Effector memory CD8-positive, alpha-beta T cell (primary cell): ENCODE measurements around the gene DYRK3.
A peak's percentile ranks its signal among the peaks of the same experiment; 100 is the strongest.
"Not testable (repeated sequence)": the region's sequence is repeated elsewhere in the genome, so short reads cannot be mapped to it uniquely, and the experiment has no call there.

Source experiments
- ATAC-seq: fragments of 150-1000 bp; cut with Tn5 transposase; replicated peaks from 2 replicates; pipeline ENCODE4 v1.10.0; 2021; ENCODE audit warnings: mild to moderate bottlenecking, moderate library complexity
- DNase-seq, 3 experiments: peaks; one replicate each; pipeline ENCODE4 v3.0.0; 2021
- H3K27ac Mint-ChIP-seq, 2 donors: one replicate each; pipeline ENCODE4 v1.8.0; 2022; ENCODE audit warnings: mild to moderate bottlenecking in 2 of 2, mixed read lengths in 2 of 2, moderate library complexity in 2 of 2
- H3K27me3 Mint-ChIP-seq, 2 donors: one replicate each; pipeline ENCODE4 v1.8.0; 2022; ENCODE audit warnings: mixed read lengths in 2 of 2
- H3K36me3 Mint-ChIP-seq: one replicate; pipeline ENCODE4 v1.8.0; 2022; ENCODE audit warnings: mild to moderate bottlenecking, moderate library complexity, mixed read lengths; ENCODE audit not compliant: insufficient read depth
- H3K4me1 Mint-ChIP-seq, 2 donors: one replicate each; pipeline ENCODE4 v1.8.0; 2022; ENCODE audit warnings: low read depth in 2 of 2, mixed read lengths in 2 of 2
- H3K4me3 Mint-ChIP-seq, 2 donors: one replicate each; pipeline ENCODE4 v1.8.0; 2022; ENCODE audit warnings: mild to moderate bottlenecking in 2 of 2, mixed read lengths in 2 of 2, moderate library complexity in 2 of 2
- H3K9me3 Mint-ChIP-seq, 2 donors: one replicate each; pipeline ENCODE4 v1.8.0; 2022; ENCODE audit warnings: mixed read lengths in 2 of 2

DYRK3 gene

DNA sequence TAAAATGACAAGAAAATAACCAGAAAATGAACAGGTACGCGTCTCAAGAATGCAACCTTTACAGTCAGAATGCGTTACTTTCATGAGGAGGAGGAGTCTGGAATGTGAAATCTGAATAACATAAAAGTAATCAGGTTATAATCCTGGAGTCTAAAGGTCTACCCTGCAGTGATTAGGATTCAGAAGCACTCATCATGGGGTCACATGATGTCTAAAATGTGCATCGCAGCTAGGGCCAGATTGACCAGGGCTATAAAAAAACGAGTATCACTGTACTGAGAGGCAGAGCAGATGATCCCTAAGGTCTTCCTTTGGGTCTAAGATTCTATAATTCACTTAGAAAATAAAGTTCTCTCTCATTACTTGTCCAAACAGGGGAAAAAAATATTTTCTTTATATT, 30.5 kb upstream of the DYRK3 start:
- H3K27me3 Mint-ChIP-seq = no peaks in the 10 kb centered on the region
- H3K36me3 Mint-ChIP-seq = peaks cover 58% of the 10 kb centered on the region
- ATAC-seq (no peak), DNase-seq (no peak)
- no peak overlapping the region for H3K4me3 Mint-ChIP-seq
- H3K9me3 Mint-ChIP-seq = no peaks in the 10 kb centered on the region
- H3K27ac Mint-ChIP-seq = no peak overlapping the region
- peaks cover 0 to 2% of the 10 kb centered on the region in 2 donors for H3K4me1 Mint-ChIP-seq

DNA sequence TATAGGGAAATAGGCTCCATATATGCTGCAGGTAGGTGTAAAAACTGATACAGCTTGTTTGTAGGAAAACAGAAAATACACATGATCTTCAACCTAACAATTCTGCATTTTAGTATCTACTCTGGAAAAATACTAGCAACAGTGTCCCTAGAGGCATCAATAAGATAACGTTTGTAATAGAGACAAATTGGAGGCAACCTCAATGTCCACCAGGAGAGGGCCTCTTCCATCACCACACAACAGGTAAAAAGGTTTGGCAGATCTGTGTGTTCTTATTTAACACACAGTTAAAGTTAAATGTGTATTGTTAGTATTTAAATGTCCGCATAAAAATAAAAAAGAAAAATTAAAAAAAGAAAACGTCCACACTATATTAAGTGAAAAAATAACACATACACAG, 28.5 kb upstream of the DYRK3 start:
- peaks cover 6 to 9% of the 10 kb centered on the region in 2 donors for H3K4me1 Mint-ChIP-seq
- ATAC-seq = peak; percentile 41

GRCh38 chr1:206608108-206608698, 27.1 kb upstream of the DYRK3 start:
- H3K36me3 Mint-ChIP-seq = peaks cover 45% of the 10 kb centered on the region
- no peak overlapping the region for H3K27ac Mint-ChIP-seq
- peaks cover 9 to 13% of the 10 kb centered on the region in 2 donors for H3K4me1 Mint-ChIP-seq
- H3K27me3 Mint-ChIP-seq = no peaks in the 10 kb centered on the region
- no peak overlapping the region for H3K4me3 Mint-ChIP-seq
- H3K9me3 Mint-ChIP-seq = no peaks in the 10 kb centered on the region
- DNase-seq = peak; percentile 47 to 55 (median 48)
- ATAC-seq = peak; percentile 12

More for the DNA sequence above, 28.5 kb upstream of the DYRK3 start:
- H3K27ac Mint-ChIP-seq = no peak overlapping the region
- no peak overlapping the region for H3K4me3 Mint-ChIP-seq
- DNase-seq = no peak
- H3K27me3 Mint-ChIP-seq = no peaks in the 10 kb centered on the region
- peaks cover 49% of the 10 kb centered on the region for H3K36me3 Mint-ChIP-seq
- H3K9me3 Mint-ChIP-seq = no peaks in the 10 kb centered on the region

DNA sequence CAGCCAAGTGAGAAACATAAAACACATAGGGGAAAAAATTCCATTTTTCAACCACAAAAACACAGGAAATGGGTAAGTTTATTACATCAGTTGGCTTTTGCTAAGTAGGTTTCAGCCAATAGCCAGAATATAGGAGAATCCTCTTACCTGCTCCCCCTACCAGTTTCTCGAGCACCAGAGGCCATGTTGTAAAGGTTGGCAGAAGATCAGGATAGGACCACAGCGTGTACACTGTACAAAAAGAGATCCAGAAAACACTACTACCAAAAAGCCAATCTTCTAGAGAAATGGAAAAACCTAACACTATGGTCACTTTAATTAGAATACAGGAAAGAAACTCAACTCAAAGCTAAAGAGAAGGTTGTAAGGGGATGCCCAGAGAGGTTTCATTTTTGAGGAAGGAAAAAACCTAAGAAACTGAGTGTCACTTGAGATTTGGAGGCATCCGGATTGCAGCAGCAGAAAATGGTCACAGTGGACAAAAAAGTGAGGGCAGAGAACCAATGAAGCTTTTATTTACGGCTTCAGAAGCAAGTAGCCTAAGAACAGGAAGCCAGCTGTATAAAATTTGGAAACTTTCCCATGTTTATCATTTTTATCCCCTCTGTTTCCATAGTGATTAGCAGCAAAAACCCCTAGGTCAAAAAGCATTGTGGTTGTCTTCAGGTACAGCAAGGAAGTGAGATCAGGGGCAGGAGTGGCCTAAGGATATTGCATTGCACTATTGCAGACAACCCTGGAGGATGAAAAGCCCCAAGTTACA, 25.9 kb upstream of the DYRK3 start:
- no peak overlapping the region for H3K4me3 Mint-ChIP-seq
- no peaks in the 10 kb centered on the region for H3K27me3 Mint-ChIP-seq
- H3K4me1 Mint-ChIP-seq = peaks cover 9 to 13% of the 10 kb centered on the region in 2 donors
- ATAC-seq (no peak), DNase-seq (no peak)
- H3K9me3 Mint-ChIP-seq = no peaks in the 10 kb centered on the region
- H3K36me3 Mint-ChIP-seq = peaks cover 34% of the 10 kb centered on the region
- peak overlapping the region in 1 of 2 donors; percentile 29 for H3K27ac Mint-ChIP-seq

DNA sequence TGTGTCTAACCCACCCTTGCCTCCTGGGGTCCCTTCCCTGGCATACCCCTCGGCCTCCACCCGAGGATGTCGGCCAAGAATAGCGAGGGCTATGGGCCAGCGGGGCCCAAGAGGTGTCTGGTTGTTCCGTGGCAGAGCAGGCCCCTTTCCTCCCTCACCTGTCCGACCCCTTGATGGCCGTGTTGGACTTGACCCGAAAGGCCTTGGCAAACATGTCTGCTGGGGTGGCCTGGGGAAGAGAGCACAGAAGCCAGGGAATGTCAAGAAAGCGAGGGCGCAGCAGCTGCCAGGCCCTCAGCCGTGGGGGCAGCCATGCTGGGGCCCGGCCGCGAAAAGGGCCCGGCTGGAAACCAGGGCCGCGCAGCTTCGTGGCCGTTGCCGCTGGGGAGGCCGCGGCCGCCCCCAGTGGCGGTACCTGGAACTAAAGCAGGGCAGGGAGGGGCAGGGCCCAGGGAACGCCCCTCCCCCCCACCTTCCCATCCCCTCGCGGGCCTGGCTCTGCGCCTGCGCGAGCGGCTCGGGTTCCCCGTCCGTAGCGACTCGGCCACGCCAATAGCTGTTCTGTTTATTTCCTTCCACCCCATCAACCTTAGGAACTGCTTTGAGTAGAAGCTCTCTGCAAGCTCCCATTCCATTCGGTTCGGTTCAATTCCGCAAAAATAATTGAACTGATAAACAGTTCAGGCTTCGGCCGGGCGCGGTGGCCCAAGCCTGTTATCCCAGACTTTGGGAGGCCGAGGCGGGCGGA, 23.0 kb upstream of the DYRK3 start, which contains the start of gene EIF2D:
Gene EIF2D (minus strand): TSS at position 337 of the 748 bp plus-strand sequence. CDS start 123 bp downstream, at position 214.
- H3K36me3 Mint-ChIP-seq = peaks cover 21% of the 10 kb centered on the region
- peaks cover 0 to 6% of the 10 kb centered on the region in 2 donors for H3K27me3 Mint-ChIP-seq
- peaks cover 9 to 13% of the 10 kb centered on the region in 2 donors for H3K4me1 Mint-ChIP-seq
- H3K9me3 Mint-ChIP-seq = no peaks in the 10 kb centered on the region
- ATAC-seq (peak; percentile 98), DNase-seq (peak; percentile 90 to 95 (median 94))
- peak within 1 kb of the TSS; percentile 87 to 97 for H3K4me3 Mint-ChIP-seq
- peak within 1 kb of the TSS; percentile 93 to 96 for H3K27ac Mint-ChIP-seq

DNA sequence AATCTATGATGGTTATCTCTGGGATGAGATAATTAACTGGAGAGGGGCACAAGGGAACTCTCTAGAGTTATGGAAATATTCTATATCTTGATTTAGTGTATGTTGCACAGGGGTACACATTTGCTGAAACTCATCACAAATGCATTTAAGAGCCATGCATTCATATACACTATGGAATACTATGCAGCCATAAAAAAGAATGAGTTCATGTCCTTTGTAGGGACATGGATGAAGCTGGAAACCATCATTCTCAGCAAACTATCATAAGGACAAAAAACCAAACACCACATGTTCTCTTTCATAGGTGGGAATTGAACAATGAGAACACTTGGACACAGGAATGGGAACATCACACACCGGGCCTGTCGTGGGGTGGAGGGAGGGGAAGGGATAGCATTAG, 8.9 kb upstream of the DYRK3 start:
- H3K27me3 Mint-ChIP-seq, H3K9me3 Mint-ChIP-seq, H3K4me3 Mint-ChIP-seq, H3K27ac Mint-ChIP-seq, DNase-seq, ATAC-seq, H3K36me3 Mint-ChIP-seq, H3K4me1 Mint-ChIP-seq: not testable (repeated sequence)

DNA sequence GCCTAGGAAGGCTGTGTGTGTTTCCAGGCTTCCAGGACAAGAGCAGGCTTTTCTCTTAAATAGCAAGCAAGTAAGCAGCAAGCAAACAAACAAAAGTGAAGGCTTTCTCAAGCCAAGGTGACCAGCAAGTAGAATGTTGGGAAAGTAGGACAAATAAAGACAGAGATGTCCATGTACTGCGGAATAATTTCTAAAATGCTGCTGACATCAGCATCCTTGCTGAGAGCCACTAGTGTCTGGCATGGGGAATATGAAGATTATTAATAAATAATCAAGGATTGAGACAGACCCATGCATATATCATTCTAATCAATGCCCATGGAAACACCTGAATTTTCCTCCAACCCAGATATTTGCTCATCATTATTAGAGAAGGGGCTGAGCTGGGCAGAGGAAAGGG, 6.4 kb upstream of the DYRK3 start:
- Mint-ChIP-seq H3K27me3 (peaks cover 26 to 34% of the 10 kb centered on the region in 2 donors), H3K4me1 (no peaks in the 10 kb centered on the region), H3K9me3 (no peaks in the 10 kb centered on the region), H3K36me3 (peaks cover 4% of the 10 kb centered on the region), H3K27ac (no peak overlapping the region), H3K4me3 (no peak overlapping the region)
- ATAC-seq = no peak
- no peak for DNase-seq

DNA sequence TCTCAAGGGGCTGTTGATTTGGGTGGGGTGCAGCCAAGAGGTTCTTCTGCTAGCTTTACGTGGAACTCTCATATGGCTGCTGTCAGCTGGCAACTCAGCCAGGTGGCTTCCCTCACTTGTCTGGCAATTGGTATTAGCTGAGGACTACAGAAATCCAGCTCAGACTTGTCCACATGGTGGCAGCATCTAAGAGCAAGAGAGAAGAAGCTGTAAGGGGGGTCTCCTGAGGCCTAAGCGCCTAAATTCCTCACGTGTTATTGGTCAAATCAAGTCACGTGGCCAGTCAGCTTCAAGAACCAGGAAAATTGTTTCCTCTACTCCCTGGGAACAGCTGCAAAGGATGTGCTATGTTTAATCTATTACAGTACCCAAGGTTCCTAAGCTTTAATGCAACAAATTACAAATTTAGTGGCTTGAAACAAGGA, 4.2 kb upstream of the DYRK3 start:
- peaks cover 15% of the 10 kb centered on the region for H3K36me3 Mint-ChIP-seq
- no peak for ATAC-seq
- H3K27me3 Mint-ChIP-seq = peaks cover 26 to 27% of the 10 kb centered on the region in 2 donors
- H3K4me1 Mint-ChIP-seq = peaks cover 13 to 14% of the 10 kb centered on the region in 2 donors
- no peaks in the 10 kb centered on the region for H3K9me3 Mint-ChIP-seq
- no peak for DNase-seq
- no peak overlapping the region for H3K4me3 Mint-ChIP-seq
- H3K27ac Mint-ChIP-seq = no peak overlapping the region

DNA sequence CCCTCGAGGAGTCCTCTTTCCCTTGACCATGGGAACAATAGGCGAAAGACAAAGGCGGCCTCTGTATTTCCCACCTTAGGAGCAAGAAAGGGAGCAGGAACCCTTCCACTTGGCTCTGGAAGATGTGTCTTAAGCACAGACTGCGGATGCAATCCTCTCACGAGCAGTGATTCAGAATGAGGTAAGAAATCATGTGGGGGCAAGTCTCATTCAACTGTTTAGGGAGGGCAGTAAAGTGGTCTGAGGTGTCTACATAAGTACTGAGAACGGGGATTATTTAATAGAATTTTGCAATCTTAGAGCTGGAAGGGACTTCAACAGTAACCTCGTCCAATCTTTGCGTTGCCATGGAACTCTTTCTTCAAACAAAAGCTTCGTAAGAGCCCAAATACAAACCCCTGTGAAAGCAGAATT, 1.6 kb upstream of the DYRK3 start:
- Mint-ChIP-seq H3K27me3 (peaks cover 20 to 27% of the 10 kb centered on the region in 2 donors), H3K36me3 (peaks cover 15% of the 10 kb centered on the region), H3K4me1 (peaks cover 13 to 16% of the 10 kb centered on the region in 2 donors), H3K4me3 (peak overlapping the region; percentile 86 to 91), H3K27ac (no peak overlapping the region), H3K9me3 (no peaks in the 10 kb centered on the region)
- ATAC-seq (no peak), DNase-seq (no peak)

- ATAC-seq (peak; percentile 3), DNase-seq (peak; percentile 60 to 73 (median 68))
- Mint-ChIP-seq H3K4me3 (peak overlapping the region; percentile 86 to 91), H3K9me3 (no peaks in the 10 kb centered on the region), H3K4me1 (peaks cover 13 to 16% of the 10 kb centered on the region in 2 donors), H3K27me3 (peaks cover 18 to 27% of the 10 kb centered on the region in 2 donors), H3K36me3 (peaks cover 15% of the 10 kb centered on the region), H3K27ac (peak overlapping the region; percentile 68 to 87)
These were observed 814 bp upstream of the DYRK3 start for GRCh38 chr1:206634365-206635079.

GRCh38 chr1:206635978-206636345, 626 bp downstream of the DYRK3 start:
- peaks cover 13 to 16% of the 10 kb centered on the region in 2 donors for H3K4me1 Mint-ChIP-seq

GRCh38 chr1:206636671-206637070, 1.3 kb downstream of the DYRK3 start:
- peaks cover 15% of the 10 kb centered on the region for H3K36me3 Mint-ChIP-seq
- H3K27me3 Mint-ChIP-seq = peaks cover 14 to 22% of the 10 kb centered on the region in 2 donors
- ATAC-seq (no peak), DNase-seq (no peak)
- H3K4me1 Mint-ChIP-seq = peaks cover 13 to 16% of the 10 kb centered on the region in 2 donors
- H3K27ac Mint-ChIP-seq = no peak overlapping the region
- no peaks in the 10 kb centered on the region for H3K9me3 Mint-ChIP-seq
- H3K4me3 Mint-ChIP-seq = peak overlapping the region in 1 of 2 donors; percentile 86

More at GRCh38 chr1:206635978-206636345, 626 bp downstream of the DYRK3 start:
- DNase-seq (peak in 1 of 3 experiments; percentile 8), ATAC-seq (no peak)
- Mint-ChIP-seq H3K27ac (no peak overlapping the region), H3K4me3 (peak overlapping the region; percentile 86 to 91), H3K9me3 (no peaks in the 10 kb centered on the region), H3K36me3 (peaks cover 15% of the 10 kb centered on the region), H3K27me3 (peaks cover 18 to 27% of the 10 kb centered on the region in 2 donors)

DNA sequence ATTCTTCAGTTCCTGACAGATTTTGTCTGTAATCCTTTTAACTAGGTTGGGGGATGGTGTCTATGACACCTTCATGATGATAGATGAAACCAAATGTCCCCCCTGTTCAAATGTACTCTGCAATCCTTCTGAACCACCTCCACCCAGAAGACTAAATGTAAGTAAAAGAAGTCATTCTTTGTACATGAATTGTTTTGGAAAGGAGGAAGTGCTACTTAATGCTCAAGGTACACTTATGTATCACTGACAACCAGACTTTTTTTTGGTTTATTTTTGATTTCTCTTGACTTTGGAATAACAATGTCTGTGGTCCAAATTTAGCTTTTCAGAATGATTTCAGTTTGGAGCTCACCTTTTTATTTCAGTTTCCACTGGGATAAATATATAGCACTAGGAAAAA, 2.3 kb downstream of the DYRK3 start:
- peaks cover 8 to 12% of the 10 kb centered on the region in 2 donors for H3K27me3 Mint-ChIP-seq
- H3K27ac Mint-ChIP-seq = no peak overlapping the region
- DNase-seq (no peak), ATAC-seq (no peak)
- peaks cover 15% of the 10 kb centered on the region for H3K36me3 Mint-ChIP-seq
- H3K9me3 Mint-ChIP-seq = no peaks in the 10 kb centered on the region
- no peak overlapping the region for H3K4me3 Mint-ChIP-seq
- H3K4me1 Mint-ChIP-seq = peaks cover 13 to 16% of the 10 kb centered on the region in 2 donors
